GM21737 (cell line): Measurements from ENCODE around the gene PIN4.
"Not testable (repeated sequence)": the region's sequence is repeated elsewhere in the genome, so short reads cannot be mapped to it uniquely, and the experiment has no call there.

Source experiments
- ATAC-seq: cut with Tn5 transposase; IDR thresholded peaks from one replicate; pipeline ENCODE4 v1.9.1; 2021; ENCODE audit warnings: mild to moderate bottlenecking, moderate library complexity; ENCODE audit not compliant: unreplicated experiment

PIN4 gene

DNA sequence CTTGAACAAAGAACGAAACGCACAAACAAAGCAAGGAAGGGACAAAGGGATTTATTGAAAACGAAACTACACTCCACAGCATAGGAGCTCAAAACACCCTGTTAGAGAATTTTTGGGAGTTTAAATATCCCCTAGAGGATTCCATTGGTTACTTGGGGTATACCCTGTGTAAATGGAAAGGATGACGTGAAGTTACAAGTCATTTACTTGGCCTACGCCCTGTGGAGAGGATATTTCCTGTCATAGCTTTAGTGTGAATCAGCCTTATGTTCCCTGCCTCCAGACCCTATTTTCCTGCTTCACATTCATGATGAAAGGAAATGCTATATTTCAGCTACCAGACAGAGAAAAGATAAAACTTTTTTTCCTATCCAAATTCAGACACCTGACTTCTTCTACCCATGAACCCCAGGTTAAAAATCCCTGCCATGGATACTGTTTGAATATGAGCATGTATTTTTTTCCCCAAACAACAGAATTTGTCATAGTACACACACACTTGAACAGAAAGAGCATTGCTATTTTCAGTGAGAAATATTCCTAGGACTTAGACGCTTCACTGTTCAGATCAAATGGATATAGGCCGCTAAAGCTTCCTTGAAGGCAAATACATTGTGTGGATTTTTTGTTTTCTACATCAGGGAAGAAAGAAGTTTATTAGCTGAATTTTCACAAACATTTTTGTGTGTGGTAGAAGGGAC, 20.4 kb downstream of the PIN4 start:
- ATAC-seq = no peak

DNA sequence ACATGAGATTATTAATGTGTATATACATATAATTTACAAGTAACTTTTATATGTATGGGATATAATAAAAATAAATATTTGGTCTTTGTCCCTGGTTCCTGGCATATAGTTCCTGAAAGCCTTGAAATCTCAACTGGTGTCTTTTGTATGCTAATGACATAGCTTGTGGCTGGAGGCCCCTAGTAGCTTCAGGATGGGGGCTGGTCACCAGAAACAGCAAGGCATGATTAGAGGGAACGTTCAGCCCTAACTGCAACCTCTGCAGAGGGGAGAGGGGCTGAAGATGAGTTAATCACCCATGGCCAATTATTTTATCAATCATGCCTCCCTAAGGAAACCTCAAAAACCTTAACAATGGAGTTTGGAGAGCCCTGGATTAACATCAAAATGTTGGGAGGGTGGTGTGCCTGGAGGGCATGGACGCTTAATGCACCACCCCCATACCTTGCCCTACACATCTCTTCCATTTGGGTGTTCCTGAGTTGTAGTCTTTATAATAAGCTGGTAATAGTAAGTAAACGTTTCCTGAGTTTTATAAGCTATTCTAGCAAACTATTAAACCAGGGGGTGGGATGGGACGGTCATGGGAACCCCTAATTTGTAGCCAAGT, 21.3 kb downstream of the PIN4 start:
- ATAC-seq = no peak

DNA sequence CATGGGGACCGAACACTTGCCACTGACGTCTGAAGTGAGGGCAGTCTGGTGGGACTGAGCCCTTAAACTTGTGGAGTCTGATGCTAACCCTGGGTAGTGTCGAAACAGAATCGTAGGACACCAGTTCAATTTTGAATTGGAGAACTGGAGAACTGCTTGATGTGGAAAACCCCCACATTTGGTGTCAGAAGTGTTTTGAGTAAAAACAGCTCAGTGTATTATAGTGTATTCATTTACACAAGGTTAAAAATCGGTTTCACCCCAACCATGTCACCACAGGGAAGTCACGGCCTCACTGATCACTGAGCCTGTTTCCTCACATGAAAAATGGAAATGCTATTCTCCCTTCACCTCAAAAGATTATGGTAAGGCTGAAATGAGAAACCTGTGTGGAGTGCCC, 21.9 kb downstream of the PIN4 start:
- no peak for ATAC-seq

DNA sequence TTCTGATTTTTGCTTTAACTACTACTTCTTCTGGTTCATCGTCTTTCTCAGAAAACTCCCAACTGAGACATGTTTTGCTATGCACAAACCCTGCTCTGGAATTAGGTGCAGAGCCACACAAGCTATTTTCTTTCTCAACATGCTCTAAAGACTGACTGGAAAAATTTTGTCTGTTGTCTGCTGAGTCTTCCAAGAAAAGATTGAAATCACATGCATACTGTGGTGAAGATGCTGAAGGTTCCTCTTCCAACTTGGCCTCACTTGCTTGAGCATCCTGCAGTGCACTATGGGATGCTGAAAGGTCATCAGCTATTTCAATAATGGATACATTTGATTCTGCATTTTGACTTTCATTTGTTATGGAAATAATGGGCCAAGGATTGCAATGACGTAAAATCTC, 24.1 kb downstream of the PIN4 start:
- ATAC-seq = no peak

DNA sequence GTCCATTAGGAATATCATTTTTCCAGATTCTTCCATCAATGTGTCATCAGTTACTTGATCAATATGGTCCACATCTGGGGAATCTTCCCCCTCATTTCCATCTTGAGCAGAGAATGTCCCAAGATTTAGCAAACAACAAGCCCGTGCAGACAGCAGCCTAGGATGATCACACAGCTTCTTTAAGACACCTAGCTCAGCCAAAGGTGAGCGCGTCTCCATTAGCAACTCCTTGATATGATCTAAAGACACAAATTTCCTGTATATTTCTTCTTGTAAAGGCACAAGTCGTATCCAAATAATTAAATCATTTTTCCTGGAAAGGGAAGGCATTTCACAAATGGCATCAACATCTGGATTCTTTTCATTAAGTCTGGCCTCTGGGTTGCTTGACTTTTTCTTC, 25.8 kb downstream of the PIN4 start:
- no peak for ATAC-seq

DNA sequence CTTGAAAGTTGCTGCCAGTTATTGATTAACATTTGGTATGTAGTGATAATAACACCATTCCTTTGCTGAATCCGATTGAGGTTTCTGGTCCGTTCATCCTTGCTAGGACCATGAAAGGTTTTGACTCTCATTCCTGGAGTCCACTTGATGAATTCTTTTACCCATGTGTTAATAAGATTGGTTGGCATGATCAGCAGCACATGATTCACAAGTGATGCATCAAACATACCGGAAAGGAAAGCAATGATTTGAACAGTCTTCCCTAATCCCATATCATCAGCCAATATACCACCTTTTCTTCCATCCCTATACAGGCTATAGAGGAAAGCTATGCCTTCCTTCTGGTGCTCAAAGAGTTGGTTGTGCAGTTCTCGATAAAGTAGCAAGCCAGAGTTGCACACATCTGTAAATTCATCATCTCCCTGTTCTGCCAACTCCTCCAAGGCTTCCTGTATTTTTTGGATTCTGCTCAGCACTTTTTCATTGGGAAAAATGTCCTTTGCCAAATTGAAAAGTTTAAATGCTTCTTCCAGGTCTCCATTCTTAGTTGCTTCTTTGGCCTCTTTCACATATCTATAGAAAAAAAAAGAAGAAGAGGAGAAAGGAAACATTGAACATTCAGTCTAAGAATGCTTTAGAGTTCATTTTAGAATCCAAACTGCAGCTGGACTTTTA, 26.7 kb downstream of the PIN4 start:
- no peak for ATAC-seq

- ATAC-seq = no peak
These were observed 35.4 kb downstream of the PIN4 start for GRCh38 chrX:72216973-72217372.

DNA sequence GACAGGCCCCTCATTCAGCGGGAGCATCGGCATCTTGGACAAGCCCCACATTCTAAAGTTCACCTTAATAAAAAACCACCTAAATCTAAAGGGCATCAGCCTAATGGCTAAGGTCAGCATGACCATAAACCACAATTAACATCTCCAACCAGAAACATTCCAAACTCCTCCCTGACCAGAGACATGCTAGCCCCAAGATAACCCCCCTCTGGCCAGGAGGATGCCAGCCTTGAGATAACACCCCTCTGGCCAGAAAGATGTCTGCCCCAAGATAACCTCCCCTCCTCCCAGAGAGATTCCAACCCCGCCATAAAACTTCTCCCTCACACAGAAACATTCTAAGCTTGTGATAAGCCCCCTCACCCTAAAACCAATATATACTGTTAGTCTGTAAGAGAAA, 38.8 kb downstream of the PIN4 start:
- ATAC-seq = not testable (repeated sequence)

GRCh38 chrX:72230290-72230689, 48.7 kb downstream of the PIN4 start:
- no peak for ATAC-seq

- ATAC-seq = no peak
These were observed 55.3 kb downstream of the PIN4 start for GRCh38 chrX:72236841-72237240.

- ATAC-seq = no peak
These were observed 56.6 kb downstream of the PIN4 start for GRCh38 chrX:72238183-72238582.

GRCh38 chrX:72238721-72239475, 57.3 kb downstream of the PIN4 start, which contains the start of gene ERCC6L:
Gene ERCC6L (minus strand): TSS chrX:72239027. CDS start chrX:72238911, 116 bp downstream.
- peak; percentile 96 for ATAC-seq

GRCh38 chrX:72240976-72241375, 59.4 kb downstream of the PIN4 start:
- ATAC-seq = no peak

GRCh38 chrX:72243472-72243871, 61.9 kb downstream of the PIN4 start:
- no peak for ATAC-seq

GRCh38 chrX:72245461-72246089, 64.0 kb downstream of the PIN4 start:
- ATAC-seq = no peak

DNA sequence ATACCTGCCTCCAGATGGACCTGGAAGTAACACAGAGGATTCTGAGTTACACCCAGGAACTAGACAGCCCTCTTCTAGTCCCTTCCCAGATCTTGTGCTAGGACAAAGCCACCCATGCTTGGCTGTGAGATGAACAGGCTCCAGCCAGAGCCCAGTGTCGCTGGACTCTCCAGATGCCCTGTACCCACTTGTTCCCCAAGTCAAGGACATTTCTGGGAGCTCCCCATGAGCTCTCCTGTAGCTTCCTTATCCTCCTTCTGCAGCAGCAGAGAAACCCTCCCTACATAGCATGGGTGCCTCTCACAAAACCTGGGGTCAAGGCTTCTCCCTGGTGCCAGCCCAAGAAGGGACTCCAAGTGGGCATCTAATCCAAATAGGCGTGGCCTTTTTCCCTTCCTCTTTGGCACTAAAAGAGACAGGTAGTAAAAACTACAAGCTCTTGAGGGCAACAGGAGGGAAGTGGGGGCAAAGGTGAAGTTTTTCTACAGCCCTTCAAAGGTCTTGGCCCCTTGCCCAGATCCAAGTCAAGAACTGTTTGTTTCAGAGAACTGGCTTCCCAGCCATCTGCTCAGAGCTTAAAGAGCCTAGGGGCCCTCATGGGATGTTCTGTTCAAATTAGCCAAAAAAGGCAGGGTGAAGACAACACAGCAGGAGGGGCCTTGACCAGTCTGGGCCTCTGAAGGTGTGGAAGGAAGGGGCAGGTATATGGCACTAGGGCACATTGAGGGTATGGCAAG, 65.8 kb downstream of the PIN4 start:
- no peak for ATAC-seq
